Posterior cingulate gyrus (tissue), 11 donors: ENCODE results near the gene PHRF1.
"Not testable (repeated sequence)": the region's sequence is repeated elsewhere in the genome, so short reads cannot be mapped to it uniquely, and the experiment has no call there.

Experiments
- DNase-seq, 10 donors: peaks; one replicate each; pipeline versions ENCODE4 v3.0.0 to v3.0.0-alpha.2; 2020 to 2021; ENCODE audit warnings: mixed read lengths in 3 of 10
- intact Hi-C: fragments of 100-400 bp; cut with DNase I; formaldehyde crosslinking; loops from one replicate; pipeline ENCODE4 v1.15.1; 2023

Gene PHRF1

GRCh38 chr11:571802-572185 is 4.5 kb upstream of the PHRF1 start:
- intact Hi-C loops: no loop called here
- DNase-seq: no peak

- intact Hi-C loops: no loop called here
- no peak for DNase-seq
Observed at GRCh38 chr11:573146-573759, 3.0 kb upstream of the PHRF1 start.

DNA sequence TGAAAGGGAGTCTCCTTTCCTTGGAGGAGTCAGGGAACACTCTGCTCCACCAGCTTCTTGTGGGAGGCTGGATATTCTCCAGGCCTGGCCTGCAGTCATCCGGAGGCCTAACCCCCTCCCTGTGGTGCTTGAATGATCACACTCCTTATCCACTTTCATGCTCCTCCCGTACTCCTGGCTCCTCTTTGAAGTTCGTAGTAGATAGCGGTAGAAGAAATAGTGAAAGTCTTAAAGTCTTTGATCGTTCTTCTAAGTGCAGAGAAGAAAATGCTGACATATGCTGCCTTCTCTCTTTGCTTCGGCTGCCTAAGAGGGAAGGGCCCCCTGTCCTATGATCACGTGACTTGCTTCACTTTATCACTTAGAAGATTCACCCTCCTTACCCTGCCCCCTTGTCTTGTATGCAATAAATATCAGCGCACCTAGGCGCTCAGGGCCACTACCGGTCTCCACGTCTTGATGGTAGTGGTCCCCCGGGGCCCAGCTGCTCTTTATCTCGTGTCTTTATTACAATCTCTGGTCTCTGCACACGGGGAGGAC is 2.2 kb upstream of the PHRF1 start:
- intact Hi-C loops: not testable (repeated sequence)

DNA sequence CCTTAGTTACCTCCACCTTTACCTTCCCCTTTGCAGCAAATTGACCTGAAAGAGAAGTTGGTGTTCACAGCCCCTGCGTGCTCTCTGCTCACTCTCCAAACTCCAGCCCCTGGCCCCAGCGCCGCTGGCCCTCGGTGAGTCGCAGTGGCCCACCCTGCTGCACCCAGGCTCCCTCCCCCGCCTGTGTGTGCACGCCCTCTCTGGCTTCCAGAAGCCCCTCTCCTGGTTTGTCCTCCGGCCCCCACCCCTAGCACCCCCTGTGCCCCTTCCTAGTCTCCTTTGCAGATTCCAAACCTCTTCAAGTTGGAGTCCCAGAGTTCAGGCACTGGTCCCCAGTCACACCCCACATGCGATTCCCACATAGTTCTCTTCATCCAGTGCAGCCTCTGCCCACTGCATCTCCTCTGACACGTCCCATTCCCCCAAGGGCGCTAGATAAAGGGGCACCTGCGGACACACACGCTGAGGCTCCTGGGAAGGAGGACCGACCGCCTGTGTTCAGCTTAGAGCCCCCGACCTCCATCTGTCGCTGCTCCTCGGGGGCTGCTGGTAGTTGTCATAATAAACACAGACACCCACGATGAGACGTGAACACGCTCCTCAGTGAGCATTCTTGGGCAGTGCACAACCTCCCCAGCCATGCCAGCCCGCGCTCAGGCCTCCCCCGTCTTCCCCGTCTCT is 1.5 kb upstream of the PHRF1 start:
- no peak for DNase-seq
- intact Hi-C loops: no loop called here

More for the DNA sequence above, 2.2 kb upstream of the PHRF1 start:
- DNase-seq: not testable (repeated sequence)

GRCh38 chr11:575313-575995 is 816 bp upstream of the PHRF1 start:
- intact Hi-C loops: no loop called here

DNA sequence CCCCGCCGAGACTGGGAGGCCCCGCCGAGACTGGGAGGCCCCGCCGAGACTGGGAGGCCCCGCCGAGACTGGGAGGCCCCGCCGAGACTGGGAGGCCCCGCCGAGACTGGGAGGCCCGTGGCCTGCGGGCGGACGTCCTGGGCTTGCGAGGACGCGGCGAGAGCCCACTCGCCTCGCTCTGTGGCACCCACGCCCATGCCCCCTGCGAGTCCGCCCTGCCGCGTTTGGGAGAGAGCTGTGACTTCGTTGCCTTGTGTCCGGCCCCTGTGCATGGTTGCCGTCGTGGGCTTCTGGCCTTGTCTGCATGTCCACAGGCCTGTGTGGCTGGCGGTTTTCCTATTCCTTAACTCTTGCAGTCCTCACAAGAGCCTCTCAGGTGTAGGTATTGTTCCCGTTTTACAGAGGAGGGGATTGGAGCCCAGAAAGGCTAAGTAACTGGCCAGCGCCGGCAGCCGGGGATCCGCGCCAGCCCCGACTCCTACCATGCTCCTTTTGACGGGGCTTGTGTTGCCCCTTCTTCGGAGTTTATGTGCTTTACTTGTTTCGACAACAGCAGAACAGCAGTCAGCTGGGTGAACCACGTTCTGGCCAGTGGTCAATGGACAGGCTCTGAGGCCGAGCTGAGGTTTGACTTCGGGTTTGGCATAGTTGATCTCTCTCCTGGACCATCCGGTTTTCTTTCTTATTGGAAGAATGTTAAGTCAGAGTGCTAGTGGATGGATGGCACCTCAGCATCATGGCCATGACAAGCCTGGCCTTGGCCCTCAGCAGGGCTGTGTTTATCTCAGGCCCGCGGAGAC is 741 bp downstream of the PHRF1 start:
- no peak for DNase-seq
- intact Hi-C loops: no loop called here

More at GRCh38 chr11:575313-575995, 816 bp upstream of the PHRF1 start:
- DNase-seq: no peak

DNA sequence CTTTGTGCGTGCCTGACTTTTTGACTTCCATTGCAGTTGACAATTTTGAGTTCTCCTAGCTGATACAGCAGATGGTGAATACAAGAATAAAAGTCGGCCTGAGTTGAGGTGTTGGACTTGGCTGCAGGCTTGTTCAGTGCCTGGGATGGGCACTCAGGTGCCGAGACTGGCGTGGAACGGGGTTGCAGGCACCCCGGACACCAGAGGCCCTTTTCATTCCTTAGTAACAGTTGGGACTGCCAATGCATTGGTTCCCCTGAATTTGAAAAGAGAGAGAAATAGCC is 1.3 kb downstream of the PHRF1 start:
- DNase-seq: no peak
- intact Hi-C loops: no loop called here

DNA sequence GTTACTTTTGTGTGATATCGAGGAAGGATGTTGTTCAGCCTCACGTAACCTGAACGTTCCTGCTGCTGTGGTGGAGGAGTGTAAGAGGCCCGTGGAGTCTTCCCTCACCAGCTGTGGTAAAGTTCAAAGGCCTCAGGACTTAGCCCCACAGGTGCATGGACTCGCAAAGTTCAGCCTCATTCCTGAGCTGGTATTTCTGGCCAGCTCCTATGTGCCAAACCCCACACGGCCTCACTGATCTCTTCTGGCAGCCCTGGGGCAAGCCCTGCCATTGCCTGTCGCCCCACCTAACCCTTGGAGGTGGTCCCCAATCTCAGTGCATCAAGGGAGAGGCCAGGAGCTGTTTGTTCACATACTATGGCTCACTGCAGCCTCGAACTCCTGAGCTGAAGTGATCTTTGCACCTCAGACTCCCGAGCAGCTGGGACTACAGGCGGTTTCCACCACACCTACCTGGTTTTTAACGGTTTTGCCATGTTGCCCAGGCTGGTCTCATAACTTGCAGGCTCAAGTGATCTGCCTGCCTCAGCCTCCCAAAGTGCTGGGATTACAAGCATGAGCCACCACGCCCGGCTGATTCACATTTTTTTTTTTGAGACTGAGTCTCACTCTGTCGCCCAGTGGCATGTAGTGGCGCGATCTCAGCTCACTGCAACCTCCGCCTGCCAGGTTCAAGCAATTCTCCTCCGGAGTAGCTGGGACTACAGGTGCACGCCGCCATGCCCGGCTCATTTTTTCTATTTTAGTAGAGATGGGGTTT is 2.2 kb downstream of the PHRF1 start:
- no peak for DNase-seq
- intact Hi-C loops: no loop called here

GRCh38 chr11:579830-580601 is 3.7 kb downstream of the PHRF1 start:
- DNase-seq: no peak
- intact Hi-C loops: no loop called here

- no peak for DNase-seq
Observed at GRCh38 chr11:581342-581741, 5.1 kb downstream of the PHRF1 start.

DNA sequence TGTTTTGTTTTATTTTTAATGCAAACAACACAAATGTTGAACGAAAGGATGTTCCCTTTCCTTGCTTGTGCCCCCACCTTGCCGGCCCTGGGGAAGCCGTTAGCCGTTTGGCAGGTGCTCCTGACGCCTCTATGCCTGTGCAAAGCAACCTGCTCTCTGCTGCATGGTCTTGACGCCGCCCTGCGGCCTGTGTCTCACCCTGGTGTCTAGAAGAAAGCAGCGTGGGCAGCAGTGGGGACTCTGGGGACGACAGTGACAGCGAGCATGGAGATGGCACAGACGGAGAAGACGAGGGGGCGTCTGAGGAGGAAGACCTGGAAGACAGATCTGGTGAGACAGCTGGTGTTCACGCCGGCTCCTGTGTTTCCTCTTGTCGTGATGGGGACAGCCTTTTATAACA is 5.5 kb downstream of the PHRF1 start:
- intact Hi-C loops: no loop called here
- peak in 8 of 10 donors; percentile 56 to 96 (median 80) for DNase-seq

More at GRCh38 chr11:581342-581741, 5.1 kb downstream of the PHRF1 start:
- intact Hi-C loops: no loop called here

- peak in 1 of 10 donors; percentile 76 for DNase-seq
- intact Hi-C loops: no loop called here
Observed at GRCh38 chr11:584287-584686, 8.0 kb downstream of the PHRF1 start.

DNA sequence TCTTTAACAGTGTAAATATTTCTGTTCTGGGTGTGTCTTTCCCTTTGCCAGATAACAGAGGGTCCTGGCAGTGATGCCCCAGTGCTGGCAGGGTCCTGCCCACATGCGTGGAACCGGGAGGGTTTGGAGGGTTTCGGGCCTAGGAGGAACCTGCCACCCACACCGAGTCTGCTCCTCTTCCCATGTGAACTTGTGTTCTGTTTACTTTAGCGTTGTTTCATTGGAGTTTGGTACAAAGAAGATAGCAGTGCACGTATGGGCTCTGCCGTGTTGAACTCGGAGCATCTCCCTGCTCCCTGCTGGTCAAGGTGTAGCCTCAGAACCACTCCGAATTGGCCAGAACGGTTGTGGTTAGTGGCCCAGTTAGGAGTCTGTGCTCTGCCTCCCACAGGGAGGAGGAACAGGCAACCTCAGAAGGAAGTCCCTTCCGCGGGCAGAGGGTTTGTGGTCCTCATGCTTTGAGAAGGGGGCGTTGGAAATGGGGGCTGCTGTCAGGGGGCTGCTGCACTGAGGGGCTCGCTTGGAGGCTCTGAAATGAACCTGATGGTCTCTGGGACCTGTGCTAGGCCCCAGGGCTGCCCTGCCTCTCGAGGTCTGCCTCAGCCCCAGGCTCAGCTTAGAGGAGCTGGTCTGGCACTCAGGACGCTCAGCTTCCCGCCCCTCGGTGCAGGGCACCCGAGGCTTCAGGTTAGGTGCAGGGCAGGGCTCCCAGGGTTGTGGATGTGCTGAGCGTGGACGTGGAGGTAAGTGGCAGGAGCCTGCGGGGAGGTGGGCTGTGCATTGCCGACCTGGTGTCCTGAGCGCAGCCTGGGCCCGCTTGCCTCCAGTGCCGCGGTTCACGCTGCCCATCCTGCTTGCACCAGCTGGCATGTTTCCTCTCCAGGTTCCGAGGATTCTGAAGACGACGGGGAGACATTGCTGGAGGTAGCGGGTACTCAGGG is 10.4 kb downstream of the PHRF1 start:
- intact Hi-C loops: no loop called here
- no peak for DNase-seq

GRCh38 chr11:587546-587945 is 11.3 kb downstream of the PHRF1 start:
- intact Hi-C loops: no loop called here
- no peak for DNase-seq

DNA sequence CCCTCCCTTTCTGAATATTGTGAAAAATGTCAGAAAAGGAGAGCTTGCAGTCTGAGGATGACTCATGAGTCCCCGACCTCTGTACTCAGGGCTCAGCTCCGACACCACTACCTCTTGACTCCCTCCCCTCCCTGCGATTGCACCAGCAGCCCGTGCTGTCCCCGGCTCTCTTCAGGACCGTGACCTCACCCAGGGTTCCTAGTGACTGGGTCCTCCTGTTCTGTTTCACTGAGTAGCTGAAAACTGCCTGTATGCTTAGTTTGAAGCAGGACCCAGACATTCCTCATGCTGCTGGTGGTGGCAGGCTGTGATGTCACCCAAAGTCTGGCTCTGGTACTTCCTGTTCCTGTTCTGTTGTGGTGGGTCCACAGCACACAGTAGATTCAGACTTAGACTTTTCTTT is 11.7 kb downstream of the PHRF1 start:
- DNase-seq: no peak
- intact Hi-C loops: no loop called here

DNA sequence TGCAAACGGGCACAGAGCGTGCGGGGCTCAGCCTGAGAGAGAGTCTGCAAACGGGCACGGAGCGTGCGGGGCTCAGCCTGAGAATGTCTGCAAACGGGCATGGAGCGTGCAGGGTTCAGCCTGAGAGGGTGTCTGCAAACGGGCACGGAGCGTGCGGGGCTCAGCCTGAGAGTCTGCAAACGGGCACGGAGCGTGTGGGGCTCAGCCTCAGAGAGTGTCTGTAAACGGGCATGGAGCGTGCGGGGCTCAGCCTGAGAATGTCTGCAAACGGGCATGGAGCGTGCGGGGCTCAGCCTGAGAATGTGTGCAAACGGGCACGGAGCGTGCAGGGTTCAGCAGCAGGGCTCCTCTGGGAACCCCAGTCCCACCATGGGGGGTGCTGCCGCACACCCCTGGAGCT is 13.5 kb downstream of the PHRF1 start:
- no peak for DNase-seq
- intact Hi-C loops: no loop called here

- no peak for DNase-seq
- intact Hi-C loops: no loop called here
Observed at GRCh38 chr11:590997-591396, 14.7 kb downstream of the PHRF1 start.

GRCh38 chr11:592501-592900 is 16.2 kb downstream of the PHRF1 start:
- intact Hi-C loops: no loop called here
- no peak for DNase-seq
